ENCODE data around the gene CHSY1. TPM values are rescaled to one million over a fixed set of nuclear protein-coding genes. Genes with fewer than 3 reads are reported as not detected.

Gene CHSY1
- total RNA-seq, 1 donor from 2014 or later = 23.3 TPM

GRCh38 chr15:101266787-101267186 is 14.9 kb upstream of the CHSY1 start:
- TF ChIP-seq CTCF (IDR thresholded peaks at IDR 0.05) = no peak
- no peak for TF ChIP-seq EZH2phosphoT487 (IDR thresholded peaks at IDR 0.05)
- no peak for TF ChIP-seq EZH2 (IDR thresholded peaks at IDR 0.05)
- DNase-seq (ENCODE audit: low spot score) = no peak
- Mint-ChIP-seq H3K36me3 (peaks cover 17% of the 10 kb centered on the region), H3K4me1 (peaks cover 3% of the 10 kb centered on the region), H3K27me3 (ENCODE audit: insufficient read depth, low read depth) (peaks cover 2% of the 10 kb centered on the region), H3K4me3 (no peak overlapping the region), H3K9me3 (no peaks in the 10 kb centered on the region), H3K27ac (no peak overlapping the region)
- Histone ChIP-seq H3F3A (ENCODE audit: low read depth) (no peaks in the 10 kb centered on the region), H3K4me1 (no peaks in the 10 kb centered on the region), H3K4me3 (no peak overlapping the region), H3K4me2 (no peak overlapping the region), H3K9me3 (ENCODE audit: low read depth) (no peaks in the 10 kb centered on the region), H3K27me3 (no peaks in the 10 kb centered on the region), H4K20me1 (ENCODE audit: low read depth) (no peaks in the 10 kb centered on the region), H3K36me3 (no peaks in the 10 kb centered on the region), H3K79me2 (ENCODE audit: low read depth) (no peaks in the 10 kb centered on the region), H3K27ac (no peak overlapping the region), H3K9ac (no peak overlapping the region), H2AFZ (replicated peaks) (no peak overlapping the region)

- DNase-seq (ENCODE audit: low spot score) = no peak
- no peak overlapping the region for H3K4me3 ChIP-seq
- H3F3A ChIP-seq (ENCODE audit: low read depth) = no peaks in the 10 kb centered on the region
- no peak overlapping the region for H2AFZ ChIP-seq (replicated peaks)
- H4K20me1 ChIP-seq (ENCODE audit: low read depth) = no peaks in the 10 kb centered on the region
- H3K9me3 Mint-ChIP-seq = no peaks in the 10 kb centered on the region
- peaks cover 10% of the 10 kb centered on the region for H3K36me3 Mint-ChIP-seq
- no peaks in the 10 kb centered on the region for H3K4me1 ChIP-seq
- H3K4me1 Mint-ChIP-seq = peaks cover 3% of the 10 kb centered on the region
- no peak overlapping the region for H3K4me2 ChIP-seq
- no peak for TF ChIP-seq CTCF (IDR thresholded peaks at IDR 0.05)
- no peak for TF ChIP-seq EZH2 (IDR thresholded peaks at IDR 0.05)
- TF ChIP-seq EZH2phosphoT487 (IDR thresholded peaks at IDR 0.05) = no peak
- no peaks in the 10 kb centered on the region for H3K79me2 ChIP-seq (ENCODE audit: low read depth)
- H3K9me3 ChIP-seq (ENCODE audit: low read depth) = no peaks in the 10 kb centered on the region
- H3K4me3 Mint-ChIP-seq = no peak overlapping the region
- H3K36me3 ChIP-seq = no peaks in the 10 kb centered on the region
- peaks cover 2% of the 10 kb centered on the region for H3K27me3 Mint-ChIP-seq (ENCODE audit: insufficient read depth, low read depth)
- H3K9ac ChIP-seq = no peak overlapping the region
- peak overlapping the region; percentile 38 for H3K27ac Mint-ChIP-seq
- no peaks in the 10 kb centered on the region for H3K27me3 ChIP-seq
- H3K27ac ChIP-seq = no peak overlapping the region
Measured at GRCh38 chr15:101266034-101266433, 14.2 kb upstream of the CHSY1 start.

GRCh38 chr15:101264911-101265641 is 13.2 kb upstream of the CHSY1 start:
- peaks cover 2% of the 10 kb centered on the region for H3K27me3 Mint-ChIP-seq (ENCODE audit: insufficient read depth, low read depth)
- H3K36me3 Mint-ChIP-seq = peaks cover 8% of the 10 kb centered on the region
- no peak overlapping the region for H3K4me2 ChIP-seq
- no peak overlapping the region for H2AFZ ChIP-seq (replicated peaks)
- H3K4me1 Mint-ChIP-seq = peaks cover 3% of the 10 kb centered on the region
- H3F3A ChIP-seq (ENCODE audit: low read depth) = no peaks in the 10 kb centered on the region
- H3K4me1 ChIP-seq = no peaks in the 10 kb centered on the region
- H3K9ac ChIP-seq = no peak overlapping the region
- H4K20me1 ChIP-seq (ENCODE audit: low read depth) = no peaks in the 10 kb centered on the region
- H3K79me2 ChIP-seq (ENCODE audit: low read depth) = no peaks in the 10 kb centered on the region
- no peaks in the 10 kb centered on the region for H3K9me3 ChIP-seq (ENCODE audit: low read depth)
- no peak for TF ChIP-seq CTCF (IDR thresholded peaks at IDR 0.05)
- no peak for TF ChIP-seq EZH2phosphoT487 (IDR thresholded peaks at IDR 0.05)
- TF ChIP-seq EZH2 (IDR thresholded peaks at IDR 0.05) = no peak
- H3K4me3 ChIP-seq = no peak overlapping the region
- no peak for DNase-seq (ENCODE audit: low spot score)
- no peak overlapping the region for H3K27ac Mint-ChIP-seq
- no peak overlapping the region for H3K27ac ChIP-seq
- no peaks in the 10 kb centered on the region for H3K9me3 Mint-ChIP-seq
- no peaks in the 10 kb centered on the region for H3K27me3 ChIP-seq
- no peak overlapping the region for H3K4me3 Mint-ChIP-seq
- H3K36me3 ChIP-seq = no peaks in the 10 kb centered on the region

Measured in neural progenitor cell (in vitro differentiated cells).